HG03520 (cell line): ENCODE results near the gene PDK1.

ENCODE experiments used
- ATAC-seq: cut with Tn5 transposase; IDR thresholded peaks from one replicate; pipeline ENCODE4 v1.9.1; 2021; ENCODE audit warnings: mild to moderate bottlenecking, moderate library complexity; ENCODE audit not compliant: unreplicated experiment

The PDK1 gene

GRCh38 chr2:172635548-172635947, 79.7 kb downstream of the PDK1 start:
- ATAC-seq: no peak

DNA sequence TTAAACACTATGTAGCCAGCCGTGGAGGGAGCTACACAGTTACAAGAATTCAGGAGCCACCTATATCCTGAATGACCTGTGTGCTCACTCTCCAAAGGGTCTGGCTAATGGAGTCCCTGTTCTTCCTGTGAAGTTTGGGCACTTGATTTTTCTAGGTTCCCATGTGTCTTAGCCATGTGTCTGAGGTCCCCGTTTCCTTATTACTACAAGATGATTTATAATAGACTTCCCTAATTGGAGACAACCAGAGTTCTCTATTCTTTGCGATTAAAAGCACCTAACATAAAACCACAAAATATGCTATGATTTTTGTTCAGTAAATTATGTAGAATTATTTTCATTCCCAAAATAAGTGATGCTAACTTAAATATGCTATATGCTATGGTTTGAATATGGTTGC, 83.4 kb downstream of the PDK1 start:
- ATAC-seq: no peak

DNA sequence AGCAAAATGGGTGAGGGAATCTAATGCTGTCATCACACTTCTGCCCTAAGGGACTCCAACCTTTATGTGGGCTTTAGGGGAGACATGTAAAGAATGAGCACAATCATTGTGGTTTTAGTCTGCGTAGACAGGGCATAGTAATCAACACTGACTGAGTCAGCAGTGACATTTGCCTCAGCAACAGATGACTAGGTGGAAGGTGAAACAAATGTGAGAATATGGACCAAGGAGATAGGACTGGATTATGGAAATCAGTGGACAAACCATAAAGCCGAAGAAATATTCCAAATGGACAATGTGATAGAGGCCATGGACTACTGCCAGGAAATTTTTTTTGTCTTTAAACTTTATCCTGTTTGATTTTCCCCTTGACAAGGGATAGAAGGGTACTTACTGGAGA, 83.9 kb downstream of the PDK1 start:
- ATAC-seq: no peak

GRCh38 chr2:172640389-172640788, 84.5 kb downstream of the PDK1 start:
- ATAC-seq: no peak

DNA sequence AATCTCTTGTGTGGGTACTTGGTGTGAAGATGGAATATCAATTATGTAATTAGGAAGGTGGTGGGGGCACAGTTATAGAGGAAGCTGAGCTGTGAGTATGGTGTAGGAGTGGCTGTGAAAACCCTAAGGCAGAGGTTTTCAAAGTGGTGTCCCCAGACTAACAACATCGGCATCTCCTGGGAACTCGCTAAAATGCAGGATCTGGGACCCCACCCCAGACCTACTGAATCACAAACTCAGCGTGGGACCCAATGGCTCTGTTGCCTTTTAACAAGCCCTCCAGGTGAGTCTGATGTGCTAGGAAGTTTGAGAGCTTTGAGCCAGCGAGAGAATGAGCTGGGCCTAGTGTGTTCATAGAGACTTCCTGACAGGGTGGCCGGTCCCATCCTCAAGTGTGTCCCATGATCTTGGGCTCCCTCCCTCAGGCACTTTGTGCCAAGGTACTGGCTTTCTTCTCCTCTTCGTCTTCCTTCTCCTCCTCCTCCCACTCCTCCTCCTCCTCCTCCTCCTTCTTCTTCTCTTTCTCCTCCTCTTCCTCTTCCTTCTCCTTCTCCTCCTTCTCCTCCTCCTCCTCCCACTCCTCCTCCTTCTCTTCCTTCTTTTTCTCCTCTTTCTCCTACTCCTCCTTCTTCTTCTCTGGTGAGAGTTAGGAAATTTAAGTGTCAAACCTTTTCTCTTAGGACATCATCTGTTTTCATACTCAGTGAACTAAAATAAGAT, 86.6 kb downstream of the PDK1 start:
- no peak for ATAC-seq

GRCh38 chr2:172643142-172643541, 87.3 kb downstream of the PDK1 start:
- ATAC-seq: no peak

GRCh38 chr2:172647439-172647838, 91.5 kb downstream of the PDK1 start:
- ATAC-seq: no peak

DNA sequence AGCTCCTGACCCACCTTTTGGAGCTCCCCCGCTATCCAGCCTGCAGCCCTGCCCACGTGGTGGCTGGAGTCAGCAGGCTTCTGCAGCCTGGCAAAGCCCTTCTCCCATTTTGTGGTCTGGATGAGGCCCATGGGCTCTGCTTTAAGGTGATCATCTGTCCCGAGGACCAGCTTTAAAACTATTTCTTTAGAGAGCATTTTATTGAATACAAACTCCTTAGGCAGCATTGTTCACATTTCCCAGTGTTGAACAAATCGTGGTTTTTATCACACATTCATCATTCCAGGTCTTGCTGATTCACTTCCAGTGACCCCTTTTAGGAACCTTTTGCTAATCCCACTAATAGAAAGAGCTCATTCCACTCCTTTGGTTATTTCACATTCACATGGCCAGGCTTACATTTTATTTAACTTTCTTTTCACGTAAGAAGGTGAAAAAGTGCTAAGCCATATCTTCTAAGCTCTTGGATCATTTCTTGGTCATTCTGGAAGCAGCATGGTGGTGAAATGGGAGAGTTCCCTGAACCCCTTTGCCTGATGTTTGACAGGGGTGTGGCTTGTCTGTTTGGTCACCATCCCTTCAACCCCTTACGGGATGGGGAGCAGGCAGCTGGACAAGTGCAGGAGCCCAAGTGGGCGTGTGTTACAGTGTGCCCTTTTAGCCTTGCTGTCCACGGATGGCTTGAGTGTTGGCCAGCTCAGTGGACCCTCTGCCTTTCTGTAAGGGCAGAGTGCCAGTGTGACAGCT, 99.4 kb downstream of the PDK1 start:
- ATAC-seq: no peak

DNA sequence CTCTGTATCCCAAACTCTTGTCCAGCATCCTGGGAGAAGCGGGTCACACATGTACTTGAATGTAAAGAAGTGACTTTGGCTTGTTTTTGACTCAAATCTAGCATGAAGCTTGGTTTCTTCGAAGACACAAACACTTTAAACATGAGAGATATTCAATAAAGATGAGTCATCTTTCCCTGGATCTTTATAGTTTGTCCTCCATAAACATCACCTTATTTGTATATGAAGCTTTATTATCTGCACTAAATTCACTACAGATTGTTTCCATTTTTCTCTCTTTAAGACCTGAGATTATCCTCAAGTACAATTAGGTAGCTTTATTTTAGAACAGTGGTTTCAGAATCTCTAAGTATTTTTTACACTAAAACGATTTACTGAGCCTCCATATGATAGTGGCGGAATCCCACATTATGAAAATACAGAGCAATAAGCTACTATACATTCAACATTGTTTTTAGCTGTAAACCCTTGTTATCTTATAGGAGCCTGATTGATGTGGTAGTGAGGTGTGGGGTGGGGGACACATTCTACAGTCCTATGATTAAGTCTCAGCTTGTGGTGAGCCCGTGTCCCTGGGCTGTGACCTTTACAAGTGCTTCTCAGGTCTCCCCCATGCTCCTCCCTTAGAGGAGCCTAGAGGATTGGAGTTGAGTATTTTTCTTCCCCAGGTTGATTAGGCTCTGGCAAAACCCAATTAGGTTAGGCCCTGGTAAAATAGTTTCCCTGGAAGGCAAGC, 100.1 kb downstream of the PDK1 start:
- no peak for ATAC-seq
